Parathyroid adenoma (tissue), 2 donors: ENCODE measurements around the gene DGKD.

ENCODE experiments used
- H2AFZ ChIP-seq: fragments of 300-600 bp; sonication (generic); one replicate; pipeline ENCODE4 v1.7.0; 2017; ENCODE audit warnings: antibody characterized with exemption, mild to moderate bottlenecking
- H3K27ac ChIP-seq: fragments of 300-600 bp; sonication (generic); one replicate; pipeline ENCODE4 v1.7.0; 2017
- H3K27me3 ChIP-seq: fragments of 300-600 bp; sonication (generic); one replicate; pipeline ENCODE4 v1.7.0; 2017; ENCODE audit warnings: low read length; ENCODE audit not compliant: control insufficient read depth, insufficient read depth
- H3K36me3 ChIP-seq: fragments of 300-600 bp; sonication (generic); one replicate; pipeline ENCODE4 v1.7.0; 2017; ENCODE audit warnings: low read length; ENCODE audit not compliant: control insufficient read depth, insufficient read depth
- H3K4me1 ChIP-seq: fragments of 300-600 bp; sonication (generic); one replicate; pipeline ENCODE4 v1.7.0; 2017; ENCODE audit warnings: control low read depth
- H3K4me2 ChIP-seq: fragments of 300-600 bp; sonication (generic); one replicate; pipeline ENCODE4 v1.7.0; 2017; ENCODE audit warnings: low read length
- H3K4me3 ChIP-seq: fragments of 300-600 bp; sonication (generic); one replicate; pipeline ENCODE4 v1.7.0; 2017; ENCODE audit warnings: low read depth, low read length
- H3K79me2 ChIP-seq: fragments of 300-600 bp; sonication (generic); one replicate; pipeline ENCODE4 v1.7.0; 2017; ENCODE audit warnings: control low read depth
- H3K9ac ChIP-seq: fragments of 300-600 bp; sonication (generic); one replicate; pipeline ENCODE4 v1.7.0; 2017; ENCODE audit warnings: mild to moderate bottlenecking
- H3K9me3 ChIP-seq: fragments of 300-600 bp; sonication (generic); one replicate; pipeline ENCODE4 v1.7.0; 2017; ENCODE audit warnings: low read length; ENCODE audit not compliant: control insufficient read depth
- TF ChIP-seq, protein P1 (sequence below): fragments of 300-600 bp; sonication (generic); IDR thresholded peaks from one replicate; pipeline ENCODE4 v1.7.0; 2017; ENCODE audit warnings: antibody characterized with exemption, mild to moderate bottlenecking
- donor health status: primary hyperparathyroidism.

Gene DGKD

DNA sequence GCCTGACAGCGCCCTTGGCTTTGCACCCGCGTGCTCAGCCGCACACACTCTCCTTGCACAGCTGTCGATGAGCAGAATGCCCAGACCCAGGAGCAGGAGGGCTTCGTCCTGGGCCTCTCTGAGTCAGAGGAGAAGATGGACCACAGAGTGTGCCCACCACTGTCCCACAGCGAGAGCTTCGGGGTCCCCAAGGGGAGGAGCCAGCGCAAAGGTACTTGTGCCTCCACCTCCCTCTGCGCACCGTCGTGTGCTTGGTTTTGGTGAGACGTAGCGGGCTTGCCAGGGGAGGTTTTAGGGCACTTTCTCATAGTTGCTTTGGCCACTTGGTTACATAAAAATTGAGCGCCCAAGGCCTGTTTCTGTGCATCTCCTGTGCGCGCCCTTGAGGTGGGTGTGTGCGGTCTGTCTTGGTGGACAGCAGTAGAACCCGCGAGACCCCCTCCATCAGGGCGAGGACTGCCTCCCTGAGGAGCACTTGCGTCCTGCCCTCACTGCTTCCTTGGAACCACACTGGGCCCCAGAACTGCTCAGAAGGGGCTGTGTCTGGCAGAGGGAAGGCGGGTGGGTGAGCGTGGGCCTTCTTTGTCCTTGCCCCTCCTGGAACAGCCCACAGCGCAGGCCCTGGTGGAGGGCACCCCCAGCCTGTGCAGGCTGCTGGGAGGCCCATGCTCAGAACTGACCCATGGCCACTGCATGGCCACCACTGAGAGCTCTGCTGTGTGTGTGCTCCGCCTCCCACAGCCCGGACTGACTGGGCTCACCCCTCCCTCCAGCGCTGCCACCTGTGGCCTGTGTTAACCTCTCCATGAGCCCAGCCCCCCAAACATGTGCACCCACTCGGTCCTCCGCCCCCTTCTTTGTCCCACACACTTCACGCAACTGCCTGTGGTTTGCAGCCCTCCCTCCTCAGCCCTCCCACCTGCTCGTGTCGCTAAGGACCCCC, 95.9 kb downstream of the DGKD start:
- H2AFZ ChIP-seq: no peak overlapping the region
- no peaks in the 10 kb centered on the region for H3K36me3 ChIP-seq
- no peaks in the 10 kb centered on the region for H3K79me2 ChIP-seq
- no peaks in the 10 kb centered on the region for H3K9me3 ChIP-seq
- no peak overlapping the region for H3K4me2 ChIP-seq
- no peak overlapping the region for H3K4me3 ChIP-seq
- TF ChIP-seq, protein P1, sequence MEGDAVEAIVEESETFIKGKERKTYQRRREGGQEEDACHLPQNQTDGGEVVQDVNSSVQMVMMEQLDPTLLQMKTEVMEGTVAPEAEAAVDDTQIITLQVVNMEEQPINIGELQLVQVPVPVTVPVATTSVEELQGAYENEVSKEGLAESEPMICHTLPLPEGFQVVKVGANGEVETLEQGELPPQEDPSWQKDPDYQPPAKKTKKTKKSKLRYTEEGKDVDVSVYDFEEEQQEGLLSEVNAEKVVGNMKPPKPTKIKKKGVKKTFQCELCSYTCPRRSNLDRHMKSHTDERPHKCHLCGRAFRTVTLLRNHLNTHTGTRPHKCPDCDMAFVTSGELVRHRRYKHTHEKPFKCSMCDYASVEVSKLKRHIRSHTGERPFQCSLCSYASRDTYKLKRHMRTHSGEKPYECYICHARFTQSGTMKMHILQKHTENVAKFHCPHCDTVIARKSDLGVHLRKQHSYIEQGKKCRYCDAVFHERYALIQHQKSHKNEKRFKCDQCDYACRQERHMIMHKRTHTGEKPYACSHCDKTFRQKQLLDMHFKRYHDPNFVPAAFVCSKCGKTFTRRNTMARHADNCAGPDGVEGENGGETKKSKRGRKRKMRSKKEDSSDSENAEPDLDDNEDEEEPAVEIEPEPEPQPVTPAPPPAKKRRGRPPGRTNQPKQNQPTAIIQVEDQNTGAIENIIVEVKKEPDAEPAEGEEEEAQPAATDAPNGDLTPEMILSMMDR: no peak
- H3K27me3 ChIP-seq: no peaks in the 10 kb centered on the region
- no peak overlapping the region for H3K9ac ChIP-seq
- no peak overlapping the region for H3K27ac ChIP-seq
- H3K4me1 ChIP-seq: no peaks in the 10 kb centered on the region

DNA sequence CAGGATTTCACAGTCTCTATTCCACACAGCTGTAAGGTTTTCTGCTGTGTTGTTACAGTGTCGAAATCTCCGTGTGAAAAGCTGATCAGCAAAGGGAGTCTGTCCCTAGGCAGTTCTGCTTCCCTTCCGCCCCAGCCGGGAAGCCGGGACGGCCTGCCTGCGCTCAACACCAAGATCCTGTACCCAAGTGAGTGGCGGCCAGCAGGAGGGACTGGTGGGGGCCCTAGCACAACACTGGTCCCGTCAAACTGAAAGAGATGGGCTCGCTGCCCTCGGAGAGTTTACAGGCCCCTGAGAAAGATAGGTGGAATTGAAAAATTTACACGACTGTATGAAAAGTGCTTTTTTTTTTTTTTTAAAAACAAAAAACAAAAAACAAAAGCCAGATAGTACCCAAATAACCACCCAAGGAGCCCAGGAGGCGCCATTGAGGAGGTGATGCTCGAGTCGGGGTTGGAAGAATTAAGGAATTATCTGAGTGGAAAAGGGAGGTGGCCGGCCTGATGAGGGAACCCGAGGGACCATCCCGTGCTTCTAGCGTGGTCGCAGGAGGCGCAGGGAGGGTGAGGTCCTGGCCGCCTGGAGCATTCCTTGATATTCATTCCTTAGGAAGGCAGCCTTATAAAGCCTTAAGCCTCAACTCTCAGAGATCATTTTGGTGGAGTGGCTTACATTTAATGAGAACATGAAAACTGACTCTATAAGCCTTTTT, 96.7 kb downstream of the DGKD start:
- H3K9me3 ChIP-seq: no peaks in the 10 kb centered on the region
- TF ChIP-seq, protein P1: no peak
- no peak overlapping the region for H3K9ac ChIP-seq
- no peaks in the 10 kb centered on the region for H3K4me1 ChIP-seq
- H3K36me3 ChIP-seq: no peaks in the 10 kb centered on the region
- no peak overlapping the region for H3K27ac ChIP-seq
- no peak overlapping the region for H3K4me2 ChIP-seq
- H3K27me3 ChIP-seq: no peaks in the 10 kb centered on the region
- H2AFZ ChIP-seq: no peak overlapping the region
- no peak overlapping the region for H3K4me3 ChIP-seq
- H3K79me2 ChIP-seq: no peaks in the 10 kb centered on the region

DNA sequence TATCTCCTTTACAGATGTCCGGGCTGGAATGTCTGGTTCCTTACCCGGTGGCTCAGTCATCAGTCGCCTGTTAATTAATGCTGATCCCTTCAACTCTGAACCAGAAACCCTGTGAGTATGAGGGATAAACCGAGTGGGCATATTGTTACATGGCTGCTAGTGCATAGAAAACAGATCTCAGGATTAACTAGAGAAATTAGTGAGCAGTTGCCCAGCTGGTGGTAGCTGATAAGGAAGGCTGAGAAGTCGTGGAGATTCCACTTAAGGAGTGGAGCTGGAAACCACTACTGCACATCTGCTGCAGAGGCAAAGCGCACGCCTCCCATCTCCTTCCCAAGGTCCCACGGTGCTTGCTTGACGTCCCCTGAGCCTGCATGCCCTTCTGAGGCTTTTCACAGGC, 97.7 kb downstream of the DGKD start:
- Histone ChIP-seq H3K9me3 (no peaks in the 10 kb centered on the region), H3K36me3 (no peaks in the 10 kb centered on the region), H3K4me2 (no peak overlapping the region), H3K79me2 (no peaks in the 10 kb centered on the region), H2AFZ (no peak overlapping the region), H3K9ac (no peak overlapping the region), H3K4me3 (no peak overlapping the region), H3K27ac (no peak overlapping the region), H3K4me1 (no peaks in the 10 kb centered on the region), H3K27me3 (no peaks in the 10 kb centered on the region)
- TF ChIP-seq, protein P1: no peak

DNA sequence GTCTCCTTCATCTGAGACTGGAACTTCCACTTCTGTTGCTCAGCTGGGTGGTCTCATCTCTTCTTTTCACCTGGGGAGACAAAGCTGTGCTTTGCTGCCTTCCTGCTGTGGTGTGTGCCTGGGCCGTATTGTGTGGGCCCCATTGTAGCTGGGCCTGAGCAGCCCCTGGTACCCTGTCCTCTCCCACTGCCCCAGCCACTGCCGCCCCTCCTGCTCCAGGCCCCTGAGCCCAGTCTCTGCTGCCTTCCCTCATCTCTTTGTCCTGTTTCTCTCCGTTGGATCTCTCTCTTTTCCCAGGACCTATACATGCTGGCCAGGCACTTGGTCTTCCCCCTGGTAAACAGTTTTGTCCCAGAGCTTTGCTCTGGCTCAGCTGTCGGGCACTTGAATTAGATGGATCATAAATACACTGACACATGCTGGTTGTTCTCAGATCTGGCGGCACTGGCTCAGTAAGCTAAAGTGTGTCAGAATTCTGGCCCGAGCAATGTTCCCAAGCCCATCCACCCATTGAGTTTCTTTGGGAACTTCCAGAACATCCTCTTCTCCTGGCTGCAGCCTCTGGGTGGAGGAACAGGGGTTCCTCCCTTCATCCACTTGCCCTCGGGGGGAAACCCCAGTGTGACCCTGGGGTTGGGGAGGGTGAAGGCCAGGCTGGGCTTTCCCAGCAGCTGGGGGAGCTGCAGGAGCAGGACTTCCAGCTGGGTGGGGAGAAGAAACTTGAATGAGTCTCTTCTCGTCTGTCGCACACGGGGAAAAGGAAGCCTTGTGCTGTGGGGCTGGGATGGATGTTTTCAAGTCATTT, 99.0 kb downstream of the DGKD start:
- Histone ChIP-seq H3K79me2 (no peaks in the 10 kb centered on the region), H3K4me3 (no peak overlapping the region), H3K4me2 (no peak overlapping the region), H2AFZ (no peak overlapping the region), H3K27ac (no peak overlapping the region), H3K27me3 (no peaks in the 10 kb centered on the region), H3K9me3 (no peaks in the 10 kb centered on the region), H3K36me3 (no peaks in the 10 kb centered on the region), H3K4me1 (no peaks in the 10 kb centered on the region), H3K9ac (no peak overlapping the region)
- TF ChIP-seq, protein P1: no peak
